H4 (cell line): ENCODE data around the gene RALGDS. TPM values are rescaled to one million over a fixed set of nuclear protein-coding genes. Genes with fewer than 3 reads are reported as not detected.

Experiments
- DNase-seq: peaks from one replicate; pipeline ENCODE4 v3.0.0-alpha.2; 2015; ENCODE audit warnings: low spot score
- total RNA-seq: library from RNA; depleted of rRNA; stranded (reverse); fragments of >200 nt; shearing (Covaris generic); gene quantifications from 2 replicates; pipeline ENCODE4 v1.2.3, GENCODE V29; 2014

Gene RALGDS
- total RNA-seq, 1 experiment from 2014 or later = 12.6 TPM

- DNase-seq = no peak
Measured at GRCh38 chr9:133151601-133152525, 30.8 kb upstream of the RALGDS start.

- DNase-seq = no peak
Measured at GRCh38 chr9:133151041-133151440, 30.0 kb upstream of the RALGDS start.

GRCh38 chr9:133149130-133150015 lies 28.3 kb upstream of the RALGDS start:
- peak; percentile 88 for DNase-seq

- DNase-seq = no peak
Measured at GRCh38 chr9:133148199-133149129, 27.4 kb upstream of the RALGDS start.

GRCh38 chr9:133147412-133148198 lies 26.6 kb upstream of the RALGDS start:
- peak; percentile 40 for DNase-seq

- no peak for DNase-seq
Measured at GRCh38 chr9:133146746-133147411, 25.8 kb upstream of the RALGDS start.

GRCh38 chr9:133144904-133145851 lies 24.1 kb upstream of the RALGDS start:
- no peak for DNase-seq

- DNase-seq = peak; percentile 77
Measured at GRCh38 chr9:133144142-133144903, 23.3 kb upstream of the RALGDS start.

- DNase-seq = no peak
Measured at GRCh38 chr9:133143639-133144141, 22.6 kb upstream of the RALGDS start.

GRCh38 chr9:133142684-133143622 lies 21.9 kb upstream of the RALGDS start:
- DNase-seq = no peak

GRCh38 chr9:133141833-133142595 lies 21.0 kb upstream of the RALGDS start:
- DNase-seq = no peak

- no peak for DNase-seq
Measured at GRCh38 chr9:133140606-133141005, 19.6 kb upstream of the RALGDS start.

GRCh38 chr9:133140174-133140505 lies 19.1 kb upstream of the RALGDS start:
- no peak for DNase-seq

GRCh38 chr9:133139246-133140173 lies 18.5 kb upstream of the RALGDS start:
- DNase-seq = no peak
